ENCODE results near the gene GNAS-AS1.

The GNAS-AS1 gene

DNA sequence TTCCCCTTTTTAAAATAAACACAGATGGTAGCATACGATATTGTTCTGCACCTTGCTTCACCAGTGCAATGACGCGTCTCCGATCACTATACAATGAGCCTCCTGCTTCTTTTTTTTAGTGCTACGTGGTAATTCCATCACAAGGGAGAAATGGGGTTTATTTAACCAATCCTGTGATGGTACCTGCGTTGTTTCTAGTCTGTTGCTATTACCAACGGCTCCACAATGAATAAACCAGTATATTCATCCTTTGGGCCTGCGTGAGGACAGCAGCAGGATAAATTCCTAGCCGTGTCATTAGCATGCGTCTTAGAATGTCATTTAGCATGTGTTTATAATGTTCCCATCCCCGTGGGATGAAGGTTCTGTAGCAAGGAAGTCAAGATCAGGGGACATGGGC lies 42.9 kb downstream of the GNAS-AS1 start:
- DNase-seq: no peak

DNA sequence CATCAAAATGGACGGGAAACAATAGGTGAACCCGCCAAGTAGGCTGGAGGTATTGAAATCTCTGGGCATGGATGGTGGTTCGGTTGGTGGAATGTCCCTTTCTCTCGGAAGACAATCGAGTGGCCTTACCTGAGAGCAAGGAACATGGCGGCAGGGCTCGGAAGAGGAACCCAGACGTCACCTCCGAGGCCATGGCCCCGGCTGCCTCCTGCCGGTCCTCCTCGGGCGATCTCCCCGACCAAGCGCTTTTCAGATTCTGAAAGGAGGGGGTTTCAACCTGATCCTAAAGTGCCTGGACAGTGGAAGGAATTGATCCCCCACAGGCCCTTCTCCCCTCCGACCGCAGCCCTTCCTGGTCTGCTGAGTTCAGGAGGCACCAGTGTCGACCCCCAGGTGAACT lies 47.2 kb downstream of the GNAS-AS1 start:
- no peak for DNase-seq

DNA sequence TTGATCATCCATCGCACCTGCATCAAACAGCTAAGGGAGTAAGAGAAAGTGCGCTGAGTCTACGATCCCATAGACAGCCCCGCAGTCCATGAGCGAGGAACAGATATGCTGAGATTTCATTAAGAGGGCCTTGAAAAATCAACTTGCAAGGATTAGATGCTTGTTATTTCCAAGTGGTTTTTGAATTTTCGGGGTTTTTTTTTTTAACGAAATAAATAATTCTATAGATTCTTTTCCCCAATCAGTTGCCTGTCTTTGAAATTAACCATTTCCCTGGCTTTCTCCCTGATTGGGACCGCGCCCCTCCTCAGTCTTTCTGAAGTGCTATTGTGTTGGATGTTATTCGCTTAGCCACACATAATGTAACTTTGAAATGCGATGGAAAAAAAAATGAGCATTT lies 48.6 kb downstream of the GNAS-AS1 start:
- DNase-seq: no peak

DNA sequence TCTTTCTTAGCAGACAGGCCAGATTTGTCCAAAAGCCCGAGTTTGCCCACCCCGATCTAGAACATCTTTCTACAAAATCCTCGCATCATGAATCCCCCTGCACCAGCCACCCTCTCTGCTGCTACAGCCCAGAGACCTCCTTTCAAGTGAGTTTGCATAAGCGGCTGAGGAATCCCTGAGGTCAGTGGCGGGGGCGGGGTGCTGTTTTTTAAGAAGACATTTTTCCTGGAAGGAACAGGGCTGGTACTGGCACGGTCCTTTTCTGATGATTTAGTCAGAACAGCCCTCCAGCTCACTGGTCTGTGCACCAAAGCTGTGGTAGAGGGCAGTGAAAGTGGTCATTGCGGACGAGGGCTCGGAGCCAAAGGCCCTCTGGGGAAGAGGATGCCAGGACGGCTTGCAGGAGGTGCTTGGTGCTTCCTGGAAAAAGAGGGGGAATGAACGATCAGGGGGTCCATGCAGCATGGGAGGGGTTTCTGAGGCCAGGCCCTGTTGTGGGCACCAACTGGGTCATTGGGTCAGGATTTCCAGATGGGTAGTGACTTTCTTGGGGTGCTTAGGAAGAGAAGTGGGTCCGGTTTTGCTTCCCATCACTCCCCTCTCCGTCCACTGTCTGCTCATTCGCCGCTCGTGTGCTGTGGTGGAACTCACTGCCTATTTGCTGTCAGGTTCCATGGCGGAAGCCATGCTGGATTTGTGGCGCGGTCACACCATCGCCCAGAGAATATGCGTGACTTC lies 50.4 kb downstream of the GNAS-AS1 start:
- no peak for DNase-seq

DNA sequence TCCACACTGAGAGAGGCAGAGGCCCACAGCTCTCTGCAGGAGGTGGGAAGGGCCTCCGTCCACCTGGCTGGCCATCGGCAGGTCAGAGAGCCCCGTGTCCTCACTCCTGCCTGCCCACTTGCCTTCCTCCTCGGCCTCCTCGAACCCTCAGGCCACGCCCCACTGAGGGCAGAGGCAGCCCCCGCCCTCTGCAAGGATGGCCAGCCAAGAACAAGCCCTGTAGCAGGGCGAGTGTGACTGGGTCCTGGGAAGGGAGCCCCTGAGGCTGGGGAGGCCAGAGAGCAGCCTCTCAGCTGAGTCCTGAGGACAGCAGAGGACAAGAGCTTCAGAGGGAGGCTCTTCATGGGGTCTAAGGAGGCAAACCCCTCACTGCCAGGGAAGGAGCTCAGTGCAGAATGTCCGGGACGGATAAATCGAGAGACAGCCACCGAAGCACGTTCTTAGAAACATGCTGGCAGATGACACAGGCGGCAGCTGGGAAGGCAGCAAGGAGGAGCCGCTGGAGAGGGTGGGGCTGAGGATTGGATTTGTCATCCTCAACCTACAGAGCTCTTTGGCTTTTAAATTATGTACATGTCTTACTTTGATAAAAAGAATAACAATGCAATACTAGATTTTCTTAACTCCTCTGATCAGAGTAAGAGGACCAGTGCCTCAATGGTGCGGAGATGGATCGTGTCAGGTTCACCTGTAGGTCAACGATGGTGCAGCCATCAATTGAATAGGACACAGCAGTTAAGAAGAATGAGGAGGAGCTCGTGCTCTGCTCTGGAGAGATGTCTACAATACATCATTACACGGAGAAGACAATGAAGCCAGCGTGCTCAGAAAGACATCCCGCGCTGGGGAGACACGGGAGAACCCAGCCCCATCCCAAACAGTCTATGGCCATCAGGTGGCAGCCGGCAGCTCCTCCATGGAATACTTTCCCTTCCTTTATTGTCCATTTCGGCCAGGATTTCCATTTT lies 53.0 kb downstream of the GNAS-AS1 start:
- no peak for DNase-seq

DNA sequence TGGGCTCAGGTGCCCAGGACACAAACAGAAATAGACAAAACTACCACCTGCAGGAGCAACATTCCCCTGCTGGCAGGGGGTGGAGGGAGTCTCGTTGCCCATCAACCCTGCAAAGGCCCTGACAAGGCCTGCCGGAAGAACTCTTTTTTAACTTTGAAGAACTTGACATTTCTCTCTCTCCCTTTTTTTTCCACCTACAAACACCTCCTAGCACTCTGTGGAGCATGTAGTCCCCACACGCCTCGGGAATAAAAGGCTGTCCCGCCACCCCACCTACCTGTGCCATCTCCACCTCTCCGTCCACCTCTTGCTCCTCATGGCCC lies 54.8 kb downstream of the GNAS-AS1 start:
- DNase-seq: no peak

DNA sequence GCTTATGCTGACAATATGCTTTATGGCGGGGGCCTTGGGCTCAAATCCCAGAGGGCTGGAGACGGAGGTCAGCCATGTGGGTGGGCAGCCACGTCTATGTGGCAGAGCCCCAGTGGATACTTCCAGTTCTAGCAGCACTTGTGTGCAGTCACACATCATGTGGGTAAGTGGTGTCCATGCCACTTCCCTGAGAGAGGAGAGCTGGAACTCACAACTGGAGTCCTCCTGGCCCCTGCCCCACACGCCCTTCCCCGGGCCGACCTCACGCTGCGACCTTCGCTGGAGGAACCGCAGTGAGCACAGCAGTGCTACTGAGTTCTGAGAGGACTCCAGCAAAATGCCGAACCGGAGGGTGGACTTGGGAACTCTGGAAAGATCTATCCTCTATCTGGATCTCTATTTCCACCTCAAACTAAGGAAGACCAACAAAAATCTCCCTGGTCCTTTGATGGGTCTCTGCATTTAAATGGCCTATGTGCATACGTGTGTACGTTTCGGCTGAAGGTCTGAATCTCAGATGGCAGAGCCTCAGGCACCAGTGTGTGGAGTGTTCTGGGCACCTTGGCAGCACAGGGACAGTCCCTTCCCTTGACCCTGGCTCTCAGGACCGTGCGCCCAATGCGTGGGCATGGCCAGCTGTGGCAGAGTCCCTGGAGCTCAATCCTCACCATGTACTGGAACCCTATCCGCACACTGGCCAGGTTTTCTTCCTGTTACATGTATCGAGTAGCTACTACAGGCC lies 55.4 kb downstream of the GNAS-AS1 start:
- no peak for DNase-seq

DNA sequence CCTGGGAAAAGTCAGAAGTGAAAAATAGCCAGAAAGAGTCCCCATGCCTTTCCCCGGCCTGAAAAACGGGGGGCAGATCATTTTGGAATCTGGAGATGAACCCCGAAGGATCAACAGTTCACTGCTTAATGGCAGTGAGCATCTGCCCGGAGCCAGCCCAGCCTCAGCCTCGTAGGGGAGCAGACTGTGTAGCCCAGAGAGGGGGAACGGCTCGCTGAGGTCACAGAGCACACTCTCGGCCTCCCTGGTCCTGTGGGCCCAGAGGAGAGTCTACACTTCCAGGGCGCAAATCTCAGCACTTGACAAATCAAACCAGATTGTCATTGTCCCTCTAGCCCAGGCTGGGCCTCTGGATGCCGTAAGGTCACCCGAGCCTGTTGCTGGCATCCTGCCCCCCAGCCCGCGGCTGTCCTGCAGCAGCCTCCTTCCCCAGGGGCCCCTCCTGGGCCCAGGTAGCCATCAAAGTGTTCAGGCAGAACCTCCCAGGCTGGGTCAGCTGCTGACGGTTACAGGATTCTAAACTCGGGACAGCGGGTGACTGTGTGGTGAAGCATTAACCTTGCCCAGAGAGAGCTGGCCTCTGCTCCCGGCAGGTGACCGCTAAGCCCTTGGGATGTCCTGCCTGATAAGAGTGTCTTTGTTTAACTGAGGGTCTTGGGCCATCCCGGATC lies 56.1 kb downstream of the GNAS-AS1 start:
- no peak for DNase-seq

DNA sequence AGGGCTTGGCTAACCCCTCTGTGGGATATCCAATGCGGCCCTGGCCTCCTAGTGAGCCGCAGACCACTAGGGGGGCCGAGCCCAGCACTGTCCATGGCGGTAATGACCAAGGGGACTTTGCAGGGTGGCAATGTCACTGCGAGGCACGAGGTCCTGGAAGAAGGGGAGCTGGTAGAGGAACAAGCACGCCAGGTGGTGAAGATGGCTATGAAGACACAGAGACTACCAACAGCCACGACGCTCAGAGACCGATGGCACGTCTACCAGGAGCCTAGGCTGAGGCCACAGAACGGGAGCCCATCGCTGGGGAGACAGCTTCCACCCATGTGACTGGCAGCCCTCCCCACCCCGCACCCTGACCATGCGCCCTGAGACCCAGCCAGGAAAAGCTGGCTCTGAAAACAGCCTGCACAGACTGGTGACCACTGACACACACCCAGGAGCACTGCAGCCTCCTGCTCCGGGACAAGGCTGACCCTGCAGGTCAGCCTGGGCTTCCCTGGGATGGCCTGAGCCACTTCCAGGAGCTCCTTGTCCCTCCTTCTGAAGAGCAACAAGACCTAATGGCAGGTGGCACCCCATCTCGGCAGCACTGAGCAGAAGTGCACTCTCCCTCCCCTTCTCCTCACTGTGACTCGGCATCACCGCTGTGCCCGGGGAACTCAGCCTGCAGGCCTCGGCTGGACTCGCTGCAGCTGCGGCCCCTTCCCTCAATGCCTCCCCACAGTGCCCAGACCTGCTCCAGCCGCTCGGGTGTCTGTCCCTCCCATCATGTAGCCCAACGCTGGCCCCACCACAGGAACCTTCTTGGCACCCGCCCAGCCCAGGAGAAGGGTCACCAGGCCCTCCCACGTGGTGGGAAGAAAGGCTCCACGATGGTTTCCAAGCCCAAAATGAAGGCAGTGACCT lies 56.9 kb downstream of the GNAS-AS1 start:
- no peak for DNase-seq

DNA sequence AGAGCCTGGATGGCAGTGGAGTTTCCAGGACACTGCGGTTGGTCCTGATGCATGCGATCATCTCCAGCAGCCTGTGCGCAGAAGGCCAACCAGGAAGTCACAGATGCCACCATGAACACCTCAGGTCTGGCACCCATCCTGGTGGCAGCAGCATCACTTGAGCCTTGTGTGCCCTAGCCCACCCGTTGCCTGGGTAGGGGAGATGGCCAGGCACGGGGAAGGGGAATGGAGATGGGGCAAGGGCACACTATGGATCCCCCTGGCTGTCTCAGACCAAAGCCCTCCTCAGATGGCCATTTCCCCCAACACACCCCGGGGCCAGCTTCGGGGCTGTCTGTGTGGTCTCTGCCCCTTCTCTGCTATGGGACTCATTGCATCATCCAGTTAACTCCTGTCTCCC lies 58.3 kb downstream of the GNAS-AS1 start:
- DNase-seq: no peak

DNA sequence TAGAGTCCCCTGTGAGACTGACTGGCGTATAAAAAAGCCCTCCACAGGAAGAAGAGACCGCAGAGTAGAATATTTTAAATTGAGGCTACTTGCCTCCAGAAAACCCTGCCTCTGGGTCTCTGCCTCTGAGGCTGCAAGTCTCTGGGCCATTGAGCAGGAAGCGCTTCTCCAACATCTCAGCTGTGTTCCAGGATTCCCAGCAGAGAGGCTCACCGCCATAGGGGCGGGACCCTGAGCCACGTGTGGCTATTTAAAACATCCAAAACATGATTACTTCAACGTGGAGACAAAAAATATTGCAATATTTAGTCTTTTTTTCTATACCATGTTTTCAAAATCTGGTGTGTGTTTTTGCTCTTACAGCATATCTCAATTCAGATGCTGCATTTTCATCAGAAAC lies 59.4 kb downstream of the GNAS-AS1 start:
- DNase-seq: no peak

DNA sequence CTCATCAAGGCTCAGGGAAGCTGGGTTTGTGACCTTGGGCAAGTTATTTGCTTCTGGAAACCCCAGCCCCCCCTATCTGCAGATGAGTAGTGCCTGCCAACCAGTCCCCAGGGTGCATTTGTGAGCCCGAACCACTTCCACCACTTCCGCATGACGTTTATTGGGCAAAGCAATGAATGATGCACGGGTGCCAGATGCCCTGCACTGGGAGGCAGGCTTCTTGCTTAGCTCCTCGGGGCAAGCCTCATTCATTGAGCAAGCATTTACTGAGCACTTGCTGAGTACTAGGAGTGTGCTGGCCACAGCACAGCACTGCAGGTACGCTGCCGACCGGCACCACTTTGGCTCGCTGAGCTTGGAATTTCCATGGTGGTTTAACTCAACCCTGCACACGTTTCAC lies 60.2 kb downstream of the GNAS-AS1 start:
- no peak for DNase-seq

DNA sequence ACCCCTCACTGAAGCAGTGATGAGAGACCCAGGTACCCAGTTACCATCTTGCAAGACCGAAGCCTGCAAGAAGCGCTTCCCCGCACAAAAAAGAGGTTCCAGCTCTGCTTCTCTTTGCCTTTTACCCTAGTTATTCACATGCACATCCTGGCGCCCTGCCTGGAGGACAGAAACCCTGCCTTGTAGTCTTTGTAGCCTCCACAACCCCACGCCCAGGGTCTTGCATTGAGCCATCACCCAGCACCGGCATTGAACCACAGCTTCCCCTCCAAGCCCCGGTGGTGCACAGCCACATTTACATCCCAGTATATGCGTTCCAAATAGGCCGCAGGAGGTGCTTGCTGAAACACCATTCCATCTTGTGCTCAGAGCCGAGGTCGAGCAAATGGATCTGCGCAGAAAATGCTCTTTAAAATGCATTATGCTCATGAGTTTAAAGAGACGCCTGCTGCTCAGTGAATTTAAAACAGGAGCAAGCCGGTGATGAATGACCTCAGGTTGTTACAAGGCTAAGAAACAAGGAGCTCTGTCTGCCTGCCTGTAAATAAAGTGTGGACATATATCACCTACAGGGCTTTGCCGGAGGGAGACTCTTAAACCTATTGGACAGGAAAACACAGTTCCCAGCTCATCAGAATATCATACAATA lies 61.7 kb downstream of the GNAS-AS1 start:
- DNase-seq: no peak

DNA sequence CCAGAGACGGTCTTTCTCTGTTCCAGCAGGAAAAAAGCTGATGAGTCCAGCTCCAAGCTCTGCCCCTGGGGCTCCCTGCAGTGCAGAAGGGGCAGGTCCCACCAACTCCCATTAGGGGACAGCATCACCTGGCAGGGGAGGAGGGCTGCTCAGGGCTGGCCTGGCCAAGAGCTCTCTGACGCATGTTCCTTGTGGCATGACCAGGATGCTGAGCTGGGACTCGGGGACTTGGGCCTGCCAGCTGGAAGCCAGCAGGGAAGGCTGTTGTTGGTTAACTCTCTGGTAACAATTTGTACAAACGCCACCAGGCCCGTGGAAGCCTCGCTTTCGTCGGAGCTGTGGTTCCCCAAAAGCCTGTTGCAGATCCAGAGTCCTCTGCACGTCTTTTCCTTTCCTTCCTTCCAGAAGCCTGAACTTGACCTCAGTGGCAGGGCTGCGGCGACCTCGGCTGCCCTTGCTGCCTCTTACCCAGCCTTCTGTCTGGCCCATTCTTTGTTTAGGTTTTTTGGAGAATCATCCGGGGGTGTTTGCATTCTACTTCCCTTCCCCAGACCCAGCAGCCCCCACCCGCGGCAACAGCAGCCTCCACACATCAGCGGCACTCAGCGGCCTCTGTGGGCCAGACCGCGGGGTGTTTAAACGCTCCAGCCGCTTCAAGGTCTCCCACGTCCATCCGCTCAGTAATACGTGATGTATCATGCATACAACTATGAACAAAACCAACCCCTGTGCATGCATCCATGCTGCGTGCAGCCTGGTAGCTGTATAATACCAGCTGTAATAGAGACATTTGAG lies 63.3 kb downstream of the GNAS-AS1 start:
- DNase-seq: no peak

DNA sequence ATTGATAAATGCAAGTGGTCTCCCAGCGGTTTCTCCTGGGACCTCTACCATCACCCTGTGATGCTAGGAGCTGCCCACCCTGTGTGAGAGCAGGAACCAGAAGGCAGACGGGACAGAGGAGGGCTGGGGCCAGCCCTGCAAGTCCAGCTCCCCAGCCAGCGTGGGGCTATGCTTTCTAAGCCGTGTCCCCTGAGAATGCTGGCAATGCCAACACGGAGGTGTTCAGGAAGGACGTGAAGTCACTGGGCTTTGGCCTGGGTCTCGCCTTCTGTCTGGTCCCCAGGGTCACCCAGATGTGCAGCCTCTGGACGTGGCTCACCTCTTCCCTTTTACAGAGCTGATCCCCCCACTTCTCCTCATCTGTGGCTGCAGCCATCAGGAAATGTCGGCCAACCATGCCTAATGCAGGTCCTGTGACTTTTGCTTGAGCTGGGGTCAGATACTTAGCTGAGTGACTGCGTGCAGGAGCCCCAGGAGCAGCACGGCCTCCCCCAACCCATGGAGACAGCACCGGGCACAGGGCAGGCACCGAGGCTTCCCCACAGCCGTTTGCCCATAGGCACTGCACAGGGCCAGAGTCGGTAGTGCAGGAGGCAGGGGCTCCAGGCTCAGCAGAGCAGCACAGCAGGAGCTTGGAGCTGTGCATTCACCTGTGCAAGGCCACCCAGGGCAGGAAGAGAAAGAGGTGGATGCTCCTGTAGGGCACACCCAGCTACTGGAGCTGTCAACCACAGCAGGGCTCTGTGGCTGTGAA lies 66.2 kb downstream of the GNAS-AS1 start:
- no peak for DNase-seq

DNA sequence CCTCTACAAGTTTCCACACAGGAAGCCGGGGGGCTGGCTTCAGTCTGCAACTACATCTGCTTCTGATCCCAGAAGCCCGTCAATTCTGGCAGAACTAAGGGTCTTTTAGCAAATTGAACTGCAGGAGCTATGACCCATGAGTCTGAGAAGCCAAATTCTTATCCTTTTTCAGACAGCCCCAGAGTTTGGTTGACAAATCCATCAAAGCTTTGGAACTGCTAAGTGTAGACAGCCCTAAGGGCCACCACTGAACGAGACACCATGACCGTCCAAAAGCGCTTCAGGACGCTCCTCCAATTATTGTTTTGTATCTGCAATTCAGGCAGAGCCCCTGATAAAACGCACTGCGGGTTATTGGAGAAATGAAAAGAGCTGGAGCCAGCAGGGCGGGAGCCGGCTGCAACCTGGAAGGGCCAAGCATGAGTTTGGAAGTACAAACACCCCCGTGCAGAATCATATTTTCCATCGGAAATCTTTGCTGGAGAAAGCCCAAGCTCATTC lies 67.1 kb downstream of the GNAS-AS1 start:
- no peak for DNase-seq

DNA sequence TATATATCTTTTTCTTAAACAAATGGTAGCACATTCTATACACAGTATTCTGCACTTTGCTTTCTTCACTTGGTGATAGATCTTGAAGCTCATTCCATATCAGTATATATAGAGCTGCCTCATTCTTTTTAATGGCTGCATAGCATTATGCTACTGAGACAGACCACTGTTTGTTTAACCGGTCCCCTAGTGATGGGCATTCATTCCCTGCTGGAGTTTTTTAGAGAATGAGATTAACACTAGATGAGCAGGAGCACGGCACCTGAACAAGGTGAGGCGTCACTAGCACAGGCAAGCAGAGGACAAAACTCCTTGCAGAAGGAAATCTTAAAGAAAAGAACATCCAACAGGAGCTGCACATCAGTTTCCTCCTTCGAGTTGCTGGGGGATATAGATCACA lies 69.6 kb downstream of the GNAS-AS1 start:
- no peak for DNase-seq

DNA sequence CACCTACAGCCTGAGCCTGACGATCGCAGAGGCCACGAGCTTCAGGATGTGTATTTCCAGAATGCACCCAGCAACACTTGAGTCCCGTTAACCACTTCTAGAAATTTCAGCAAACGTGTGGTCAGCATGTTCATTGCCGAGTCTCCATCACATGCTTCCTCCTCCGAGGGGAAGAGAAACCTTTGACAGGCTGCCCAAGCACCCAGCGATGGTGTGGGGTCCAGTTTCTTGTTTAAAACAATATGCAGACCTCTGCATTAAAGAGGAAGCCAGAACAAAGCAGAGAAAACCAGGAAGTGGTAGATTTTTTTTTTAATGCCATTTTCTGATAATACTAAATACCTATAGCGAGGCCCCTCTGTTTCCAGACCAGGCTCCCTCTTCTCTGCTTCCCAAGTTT lies 71.9 kb downstream of the GNAS-AS1 start:
- DNase-seq: no peak

DNA sequence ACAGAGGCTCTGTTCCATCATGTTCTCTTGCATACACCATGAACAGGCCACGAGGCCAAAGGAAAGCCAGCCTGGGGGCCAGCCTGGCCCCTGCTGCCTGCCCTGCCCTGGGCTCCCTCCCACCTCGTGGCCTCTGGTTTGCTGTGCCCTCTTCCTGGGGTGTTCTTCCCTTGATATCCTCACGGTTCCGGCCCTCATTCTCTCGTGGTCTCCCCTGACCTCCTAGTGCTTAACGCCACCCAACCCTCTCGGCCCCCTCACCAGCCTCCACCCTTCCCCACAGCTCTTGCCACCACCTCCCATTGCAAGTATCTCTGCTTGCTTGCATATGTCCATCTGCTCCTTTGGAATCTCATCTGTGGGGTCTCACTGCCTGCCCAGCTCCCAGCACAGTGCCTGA lies 73.0 kb downstream of the GNAS-AS1 start:
- no peak for DNase-seq

DNA sequence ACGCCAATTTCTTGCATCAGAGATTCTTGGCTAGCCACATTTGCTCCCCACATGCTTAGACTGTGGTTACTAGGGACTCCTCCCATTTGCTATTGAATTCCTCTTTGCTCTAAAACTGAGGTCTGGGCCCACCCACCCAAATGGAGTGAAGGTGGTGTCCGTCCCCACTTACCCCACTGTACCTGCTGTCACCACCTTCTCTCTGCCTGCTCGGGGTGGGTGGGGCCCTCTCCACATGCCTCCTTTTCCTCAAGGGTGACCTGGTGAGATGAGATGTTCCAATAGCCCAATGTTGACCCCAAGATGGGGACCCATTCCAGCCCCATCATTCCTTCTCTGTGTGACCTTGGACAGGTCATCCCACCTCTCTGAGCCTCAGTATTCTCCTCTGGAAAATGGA lies 74.6 kb downstream of the GNAS-AS1 start:
- DNase-seq: no peak

All from activated CD4-positive, alpha-beta T cell treated with anti-CD3 and anti-CD28 coated beads, Interleukin-2, amount 50 U/mL, for 48 hours (primary cell).